ENCODE data around the gene IGSF21. TPM values are rescaled to one million over a fixed set of nuclear protein-coding genes. Genes with fewer than 3 reads are reported as not detected.

The IGSF21 gene
- total and polyA plus RNA-seq, 2 donors (not counting 3 experiments of a cell fraction or from before 2014, with no cell fraction given): not detected

DNA sequence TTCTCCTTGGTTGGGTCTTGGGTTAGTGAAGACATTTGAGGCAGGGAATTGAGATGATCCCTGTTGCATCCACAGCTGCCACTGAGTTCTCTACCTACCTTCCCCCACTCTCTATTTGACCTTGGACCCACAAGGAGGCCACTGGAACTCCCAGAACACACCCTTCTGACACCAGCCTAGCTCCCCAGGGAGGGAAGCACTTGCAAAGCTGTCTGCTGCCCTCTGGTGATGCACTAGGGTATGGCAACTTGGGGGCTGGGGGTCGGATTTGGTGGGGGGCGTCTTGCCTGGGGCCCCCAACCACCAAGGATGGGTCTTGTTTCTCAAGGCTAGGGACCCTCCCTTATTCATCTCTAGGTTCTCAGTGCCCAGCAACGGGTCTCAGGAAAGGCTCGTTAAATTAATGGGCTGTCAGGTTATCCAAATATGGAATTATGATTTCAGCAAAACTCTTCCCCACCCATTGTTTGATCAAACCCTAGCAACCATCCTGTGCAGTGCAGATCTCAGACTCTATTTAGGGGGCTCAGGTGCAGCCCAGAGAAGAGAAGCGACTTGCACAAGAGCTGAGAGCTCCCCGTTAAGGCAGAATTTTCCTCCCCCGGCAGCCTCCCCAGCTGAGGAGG, 195.3 kb downstream of the IGSF21 start:
- dilution Hi-C loops (cut with MboI; ENCODE audit: extremely low pct_ligation_motif_present, low sequenced_read_pairs) (no loop called here), intact Hi-C loops (cut with micrococcal nuclease) (no loop called here)
- no peak overlapping the region for H3K4me2 ChIP-seq (ENCODE audit: insufficient read depth, low read length)
- FAIRE-seq (no peak), DNase-seq (ENCODE audit: low read depth, low spot score) (no peak)
- no peaks in the 10 kb centered on the region for H3K79me2 ChIP-seq (ENCODE audit: control insufficient read depth, insufficient read depth, low read length)
- ChIA-PET POLR2A (no interaction called here), CTCF (no interaction called here)
- H4K20me1 ChIP-seq (replicated peaks; ENCODE audit: control insufficient read depth, extremely low read depth, insufficient read depth, low read length): no peaks in the 10 kb centered on the region
- H3K27ac ChIP-seq (ENCODE audit: insufficient read depth, low read depth, low read length): no peak overlapping the region
- no TSS peak for BruUV-seq (replicated peaks)
- H3K27me3 ChIP-seq (ENCODE audit: control insufficient read depth in 2 of 2, insufficient read depth in 2 of 2, low read length in 2 of 2): no peaks in the 10 kb centered on the region
- H3K4me1 ChIP-seq (ENCODE audit: control insufficient read depth, extremely low read depth, insufficient read depth, low read length): no peaks in the 10 kb centered on the region
- H3K9me1 ChIP-seq (replicated peaks; ENCODE audit: control insufficient read depth, extremely low read depth, insufficient read depth, low read length): no peaks in the 10 kb centered on the region
- H3K4me3 ChIP-seq (replicated peaks in 1 of 3; ENCODE audit: insufficient read depth in 1 of 3, low read depth in 1 of 3, low read length in 3 of 3): no peak overlapping the region
- no peak overlapping the region for H2AFZ ChIP-seq (ENCODE audit: low read depth, low read length)
- no peaks in the 10 kb centered on the region for H3K9me3 ChIP-seq (replicated peaks; ENCODE audit: control insufficient read depth, insufficient read depth, low read length)
- H3K9ac ChIP-seq (replicated peaks; ENCODE audit: extremely low read depth, insufficient read depth, low read length): no peak overlapping the region
- TF ChIP-seq EZH2 (IDR thresholded peaks at IDR 0.05; ENCODE audit: borderline replicate concordance, low read depth, low read length, severe bottlenecking) (no peak), GATA2 (IDR thresholded peaks at IDR 0.05; ENCODE audit: insufficient read depth, insufficient read length, low read depth, low read length) (no peak), POLR2AphosphoS5 (IDR thresholded peaks at IDR 0.05; ENCODE audit: insufficient read depth, low read depth, low read length) (no peak), POLR2A (IDR thresholded peaks at IDR 0.05; ENCODE audit: low read depth, low read length) (no peak), MYC (IDR thresholded peaks at IDR 0.05; ENCODE audit: low read depth, low read length) (no peak), MAX (IDR thresholded peaks at IDR 0.05; ENCODE audit: insufficient read depth, insufficient read length) (no peak), JUN (IDR thresholded peaks at IDR 0.05; ENCODE audit: borderline replicate concordance, insufficient read depth, insufficient read length, low read depth) (no peak), FOS (IDR thresholded peaks at IDR 0.05; ENCODE audit: borderline replicate concordance, insufficient read depth, low read length) (no peak)
- TF ChIP-seq, protein P1, sequence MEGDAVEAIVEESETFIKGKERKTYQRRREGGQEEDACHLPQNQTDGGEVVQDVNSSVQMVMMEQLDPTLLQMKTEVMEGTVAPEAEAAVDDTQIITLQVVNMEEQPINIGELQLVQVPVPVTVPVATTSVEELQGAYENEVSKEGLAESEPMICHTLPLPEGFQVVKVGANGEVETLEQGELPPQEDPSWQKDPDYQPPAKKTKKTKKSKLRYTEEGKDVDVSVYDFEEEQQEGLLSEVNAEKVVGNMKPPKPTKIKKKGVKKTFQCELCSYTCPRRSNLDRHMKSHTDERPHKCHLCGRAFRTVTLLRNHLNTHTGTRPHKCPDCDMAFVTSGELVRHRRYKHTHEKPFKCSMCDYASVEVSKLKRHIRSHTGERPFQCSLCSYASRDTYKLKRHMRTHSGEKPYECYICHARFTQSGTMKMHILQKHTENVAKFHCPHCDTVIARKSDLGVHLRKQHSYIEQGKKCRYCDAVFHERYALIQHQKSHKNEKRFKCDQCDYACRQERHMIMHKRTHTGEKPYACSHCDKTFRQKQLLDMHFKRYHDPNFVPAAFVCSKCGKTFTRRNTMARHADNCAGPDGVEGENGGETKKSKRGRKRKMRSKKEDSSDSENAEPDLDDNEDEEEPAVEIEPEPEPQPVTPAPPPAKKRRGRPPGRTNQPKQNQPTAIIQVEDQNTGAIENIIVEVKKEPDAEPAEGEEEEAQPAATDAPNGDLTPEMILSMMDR (IDR thresholded peaks at IDR 0.05; ENCODE audit: extremely low read depth in 1 of 2, insufficient read depth in 1 of 2, low read depth in 1 of 2, low read length in 2 of 2): no peak
- H3K36me3 ChIP-seq (ENCODE audit: control insufficient read depth in 2 of 2, extremely low read depth in 1 of 2, insufficient read depth in 2 of 2, low read length in 2 of 2): no peaks in the 10 kb centered on the region
